ENCODE results near the gene STXBP6. TPM values are rescaled to one million over a fixed set of nuclear protein-coding genes. Genes with fewer than 3 reads are reported as not detected.

STXBP6 gene
- total RNA-seq, 4 donors from 2014 or later, result 34.9 to 62.1 (median 45.5) TPM

- Histone ChIP-seq H3K27ac (no peak overlapping the region), H3K4me3 (no peak overlapping the region), H3K4me1 (peaks cover 6% of the 10 kb centered on the region), H3K36me3 (no peaks in the 10 kb centered on the region), H3K27me3 (no peaks in the 10 kb centered on the region), H3K9me3 (no peaks in the 10 kb centered on the region)
- no peak for DNase-seq (ENCODE audit: low spot score in 2 of 2)
- 79% methylated on average over 2 of the region's 2 CpGs for WGBS
- TF ChIP-seq EP300 (IDR thresholded peaks at IDR 0.05), result no peak
- no peak for TF ChIP-seq CTCF (IDR thresholded peaks at IDR 0.05)
- TF ChIP-seq POLR2AphosphoS5 (IDR thresholded peaks at IDR 0.05), result no peak
- no peak for TF ChIP-seq POLR2A (IDR thresholded peaks at IDR 0.05)
These were observed 70.2 kb downstream of the STXBP6 start for GRCh38 chr14:24979725-24980239.

GRCh38 chr14:24978862-24979724, 70.9 kb downstream of the STXBP6 start:
- TF ChIP-seq POLR2A (IDR thresholded peaks at IDR 0.05) (no peak), CTCF (IDR thresholded peaks at IDR 0.05) (no peak), POLR2AphosphoS5 (IDR thresholded peaks at IDR 0.05) (no peak), EP300 (IDR thresholded peaks at IDR 0.05) (no peak)
- H3K9me3 ChIP-seq, result no peaks in the 10 kb centered on the region
- no peak overlapping the region for H3K27ac ChIP-seq
- H3K36me3 ChIP-seq, result no peaks in the 10 kb centered on the region
- no peaks in the 10 kb centered on the region for H3K27me3 ChIP-seq
- peaks cover 11% of the 10 kb centered on the region for H3K4me1 ChIP-seq
- no peak overlapping the region for H3K4me3 ChIP-seq
- no peak for DNase-seq (ENCODE audit: low spot score in 2 of 2)
- 88% methylated on average over 2 of the region's 2 CpGs for WGBS

GRCh38 chr14:24976602-24977001, 73.3 kb downstream of the STXBP6 start:
- DNase-seq (ENCODE audit: low spot score in 2 of 2), result no peak
- Histone ChIP-seq H3K4me3 (no peak overlapping the region), H3K27ac (no peak overlapping the region), H3K36me3 (no peaks in the 10 kb centered on the region), H3K9me3 (no peaks in the 10 kb centered on the region), H3K27me3 (no peaks in the 10 kb centered on the region), H3K4me1 (peaks cover 14% of the 10 kb centered on the region)
- 79% methylated on average over 3 of the region's 3 CpGs for WGBS
- TF ChIP-seq POLR2A (IDR thresholded peaks at IDR 0.05), result no peak
- TF ChIP-seq POLR2AphosphoS5 (IDR thresholded peaks at IDR 0.05), result no peak
- no peak for TF ChIP-seq CTCF (IDR thresholded peaks at IDR 0.05)
- TF ChIP-seq EP300 (IDR thresholded peaks at IDR 0.05), result no peak

GRCh38 chr14:24975393-24975792, 74.6 kb downstream of the STXBP6 start:
- H3K27ac ChIP-seq, result no peak overlapping the region
- WGBS, result 76% methylated on average over 2 of the region's 2 CpGs

More at GRCh38 chr14:24975393-24975792, 74.6 kb downstream of the STXBP6 start:
- H3K36me3 ChIP-seq, result no peaks in the 10 kb centered on the region
- no peak overlapping the region for H3K4me3 ChIP-seq
- peaks cover 14% of the 10 kb centered on the region for H3K4me1 ChIP-seq
- H3K27me3 ChIP-seq, result no peaks in the 10 kb centered on the region
- no peaks in the 10 kb centered on the region for H3K9me3 ChIP-seq
- DNase-seq (ENCODE audit: low spot score in 2 of 2), result no peak
- TF ChIP-seq POLR2AphosphoS5 (IDR thresholded peaks at IDR 0.05), result no peak
- TF ChIP-seq CTCF (IDR thresholded peaks at IDR 0.05), result no peak
- no peak for TF ChIP-seq EP300 (IDR thresholded peaks at IDR 0.05)
- TF ChIP-seq POLR2A (IDR thresholded peaks at IDR 0.05), result no peak

Data from suprapubic skin (tissue), 4 donors.